Lower lobe of right lung (tissue), 2 donors: Measurements from ENCODE around the gene PPARGC1A. TPM values are rescaled to one million over a fixed set of nuclear protein-coding genes. Genes with fewer than 3 reads are reported as not detected.

Source experiments
- ATAC-seq, 2 donors: fragments of 200-7000 bp; cut with Tn5 transposase; one replicate each; pipeline ENCODE4 v1.9.1; 2020 to 2022; ENCODE audit warnings: mild to moderate bottlenecking in 2 of 2, moderate library complexity in 2 of 2
- DNase-seq: peaks from one replicate; pipeline ENCODE4 v3.0.0-alpha.2; 2020
- H3K27ac ChIP-seq: fragments of 200-600 bp; one replicate; pipeline ENCODE4 v1.8.0; 2022
- H3K27me3 ChIP-seq: fragments of 200-600 bp; one replicate; pipeline ENCODE4 v1.8.0; 2022; ENCODE audit warnings: low read depth
- H3K36me3 ChIP-seq: fragments of 200-600 bp; one replicate; pipeline ENCODE4 v1.8.0; 2022; ENCODE audit warnings: mild to moderate bottlenecking
- H3K4me1 ChIP-seq: fragments of 200-600 bp; one replicate; pipeline ENCODE4 v1.8.0; 2022
- H3K4me3 ChIP-seq: fragments of 200-600 bp; one replicate; pipeline ENCODE4 v1.8.0; 2022; ENCODE audit warnings: mild to moderate bottlenecking
- H3K9me3 ChIP-seq: fragments of 200-600 bp; one replicate; pipeline ENCODE4 v1.8.0; 2022
- CTCF ChIP-seq: fragments of 200-600 bp; IDR thresholded peaks from one replicate; pipeline ENCODE4 v1.8.0; 2022; ENCODE audit warnings: antibody characterized with exemption, mild to moderate bottlenecking
- intact Hi-C: fragments of 100-400 bp; cut with DNase I; formaldehyde crosslinking; loops from one replicate; pipeline ENCODE4 v1.11.0; 2022
- total RNA-seq: library from RNA; stranded (reverse); fragmentation: NEBNext Ultra II Directional; extraction: Animal tissue kit (Norgen Biotek cat#: 25700); gene quantifications from one replicate; pipeline ENCODE4 v1.2.1, GENCODE V29; 2021
- donor health status: DM: no; HTN: yes; CAD: no; lungs with severe emphysema.

Gene PPARGC1A
- total RNA-seq, 1 donor from 2014 or later = 10.5 TPM

- Histone ChIP-seq H3K27ac (no peak overlapping the region), H3K9me3 (no peaks in the 10 kb centered on the region), H3K4me1 (no peaks in the 10 kb centered on the region), H3K27me3 (no peaks in the 10 kb centered on the region), H3K36me3 (no peaks in the 10 kb centered on the region), H3K4me3 (no peak overlapping the region)
- intact Hi-C loops = no loop called here
- DNase-seq = no peak
- no peak for TF ChIP-seq CTCF
- ATAC-seq = no peak
These were observed 31.0 kb upstream of the PPARGC1A start for GRCh38 chr4:23920716-23921446.

- intact Hi-C loops = no loop called here
- DNase-seq (no peak), ATAC-seq (no peak)
- no peaks in the 10 kb centered on the region for H3K4me1 ChIP-seq
- H3K27me3 ChIP-seq = no peaks in the 10 kb centered on the region
- TF ChIP-seq CTCF = no peak
- H3K36me3 ChIP-seq = no peaks in the 10 kb centered on the region
- H3K9me3 ChIP-seq = no peaks in the 10 kb centered on the region
- H3K4me3 ChIP-seq = no peak overlapping the region
- H3K27ac ChIP-seq = no peak overlapping the region
These were observed 30.4 kb upstream of the PPARGC1A start for GRCh38 chr4:23920296-23920695.

- TF ChIP-seq CTCF = no peak
- Histone ChIP-seq H3K27me3 (no peaks in the 10 kb centered on the region), H3K4me3 (no peak overlapping the region), H3K27ac (no peak overlapping the region), H3K9me3 (no peaks in the 10 kb centered on the region), H3K4me1 (no peaks in the 10 kb centered on the region), H3K36me3 (no peaks in the 10 kb centered on the region)
- ATAC-seq = no peak
- DNase-seq = no peak
- intact Hi-C loops = no loop called here
These were observed 26.4 kb upstream of the PPARGC1A start for GRCh38 chr4:23916282-23916681.

- DNase-seq = no peak
- no peak for ATAC-seq
- Histone ChIP-seq H3K27me3 (no peaks in the 10 kb centered on the region), H3K36me3 (no peaks in the 10 kb centered on the region), H3K4me1 (no peaks in the 10 kb centered on the region), H3K4me3 (no peak overlapping the region), H3K9me3 (no peaks in the 10 kb centered on the region), H3K27ac (no peak overlapping the region)
- TF ChIP-seq CTCF = no peak
- intact Hi-C loops = no loop called here
These were observed 25.7 kb upstream of the PPARGC1A start for GRCh38 chr4:23915459-23916132.

- intact Hi-C loops = no loop called here
- Histone ChIP-seq H3K27me3 (no peaks in the 10 kb centered on the region), H3K27ac (no peak overlapping the region), H3K9me3 (no peaks in the 10 kb centered on the region), H3K4me1 (no peaks in the 10 kb centered on the region), H3K36me3 (no peaks in the 10 kb centered on the region), H3K4me3 (no peak overlapping the region)
- DNase-seq (no peak), ATAC-seq (no peak)
- no peak for TF ChIP-seq CTCF
These were observed 22.0 kb upstream of the PPARGC1A start for GRCh38 chr4:23911675-23912455.
